ENCODE results near the gene S100A12.

DNA sequence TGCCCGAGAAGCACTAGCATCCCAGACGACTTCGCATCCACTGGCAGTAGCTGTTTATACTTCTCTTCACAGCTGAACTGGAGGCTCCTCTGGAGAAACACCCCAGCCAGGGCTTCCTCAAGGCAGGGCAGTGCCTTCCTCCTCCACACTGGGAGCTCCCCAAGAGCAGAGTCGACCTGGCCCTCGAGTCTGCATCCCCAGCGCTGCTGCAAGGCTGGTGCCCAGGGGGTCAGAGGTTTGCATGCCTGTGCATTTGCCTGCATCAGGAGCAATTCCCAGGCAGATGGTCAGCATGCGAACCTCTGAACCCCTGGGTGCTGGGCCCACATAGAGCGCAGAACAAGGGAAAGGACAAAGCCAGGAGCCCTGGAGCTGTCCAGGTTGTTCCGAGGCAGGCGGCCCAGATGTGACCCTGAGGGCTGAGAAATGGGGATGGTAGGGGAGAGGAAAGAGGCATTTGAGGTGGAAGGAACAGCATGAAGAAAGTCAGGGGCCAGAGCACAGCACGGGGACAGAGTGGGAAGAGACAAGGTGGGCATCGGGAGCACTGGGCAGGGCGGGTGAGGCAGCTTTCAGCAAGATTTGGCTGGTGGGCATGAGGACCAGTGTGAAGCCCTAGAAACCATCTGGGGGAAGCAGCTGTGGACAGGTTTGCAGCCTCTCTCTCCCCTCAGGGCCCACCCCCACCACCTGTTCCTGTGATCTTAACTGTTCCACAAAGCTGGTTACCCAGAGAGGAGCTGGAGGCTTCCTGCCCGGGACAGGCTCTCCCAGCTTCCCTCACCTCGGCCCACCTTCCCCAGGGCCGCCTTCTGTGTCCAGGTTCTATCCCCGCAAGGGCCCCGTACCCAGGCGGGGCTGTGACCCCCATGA, 21.9 kb upstream of the S100A12 start:
- TF ChIP-seq, protein P1, sequence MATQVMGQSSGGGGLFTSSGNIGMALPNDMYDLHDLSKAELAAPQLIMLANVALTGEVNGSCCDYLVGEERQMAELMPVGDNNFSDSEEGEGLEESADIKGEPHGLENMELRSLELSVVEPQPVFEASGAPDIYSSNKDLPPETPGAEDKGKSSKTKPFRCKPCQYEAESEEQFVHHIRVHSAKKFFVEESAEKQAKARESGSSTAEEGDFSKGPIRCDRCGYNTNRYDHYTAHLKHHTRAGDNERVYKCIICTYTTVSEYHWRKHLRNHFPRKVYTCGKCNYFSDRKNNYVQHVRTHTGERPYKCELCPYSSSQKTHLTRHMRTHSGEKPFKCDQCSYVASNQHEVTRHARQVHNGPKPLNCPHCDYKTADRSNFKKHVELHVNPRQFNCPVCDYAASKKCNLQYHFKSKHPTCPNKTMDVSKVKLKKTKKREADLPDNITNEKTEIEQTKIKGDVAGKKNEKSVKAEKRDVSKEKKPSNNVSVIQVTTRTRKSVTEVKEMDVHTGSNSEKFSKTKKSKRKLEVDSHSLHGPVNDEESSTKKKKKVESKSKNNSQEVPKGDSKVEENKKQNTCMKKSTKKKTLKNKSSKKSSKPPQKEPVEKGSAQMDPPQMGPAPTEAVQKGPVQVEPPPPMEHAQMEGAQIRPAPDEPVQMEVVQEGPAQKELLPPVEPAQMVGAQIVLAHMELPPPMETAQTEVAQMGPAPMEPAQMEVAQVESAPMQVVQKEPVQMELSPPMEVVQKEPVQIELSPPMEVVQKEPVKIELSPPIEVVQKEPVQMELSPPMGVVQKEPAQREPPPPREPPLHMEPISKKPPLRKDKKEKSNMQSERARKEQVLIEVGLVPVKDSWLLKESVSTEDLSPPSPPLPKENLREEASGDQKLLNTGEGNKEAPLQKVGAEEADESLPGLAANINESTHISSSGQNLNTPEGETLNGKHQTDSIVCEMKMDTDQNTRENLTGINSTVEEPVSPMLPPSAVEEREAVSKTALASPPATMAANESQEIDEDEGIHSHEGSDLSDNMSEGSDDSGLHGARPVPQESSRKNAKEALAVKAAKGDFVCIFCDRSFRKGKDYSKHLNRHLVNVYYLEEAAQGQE (IDR thresholded peaks at IDR 0.05; ENCODE audit: insufficient replicate concordance, low read depth) = no peak
- TF ChIP-seq, protein P2, sequence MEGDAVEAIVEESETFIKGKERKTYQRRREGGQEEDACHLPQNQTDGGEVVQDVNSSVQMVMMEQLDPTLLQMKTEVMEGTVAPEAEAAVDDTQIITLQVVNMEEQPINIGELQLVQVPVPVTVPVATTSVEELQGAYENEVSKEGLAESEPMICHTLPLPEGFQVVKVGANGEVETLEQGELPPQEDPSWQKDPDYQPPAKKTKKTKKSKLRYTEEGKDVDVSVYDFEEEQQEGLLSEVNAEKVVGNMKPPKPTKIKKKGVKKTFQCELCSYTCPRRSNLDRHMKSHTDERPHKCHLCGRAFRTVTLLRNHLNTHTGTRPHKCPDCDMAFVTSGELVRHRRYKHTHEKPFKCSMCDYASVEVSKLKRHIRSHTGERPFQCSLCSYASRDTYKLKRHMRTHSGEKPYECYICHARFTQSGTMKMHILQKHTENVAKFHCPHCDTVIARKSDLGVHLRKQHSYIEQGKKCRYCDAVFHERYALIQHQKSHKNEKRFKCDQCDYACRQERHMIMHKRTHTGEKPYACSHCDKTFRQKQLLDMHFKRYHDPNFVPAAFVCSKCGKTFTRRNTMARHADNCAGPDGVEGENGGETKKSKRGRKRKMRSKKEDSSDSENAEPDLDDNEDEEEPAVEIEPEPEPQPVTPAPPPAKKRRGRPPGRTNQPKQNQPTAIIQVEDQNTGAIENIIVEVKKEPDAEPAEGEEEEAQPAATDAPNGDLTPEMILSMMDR (IDR thresholded peaks at IDR 0.05; ENCODE audit: insufficient read depth, low read length) = no peak
- no peak for TF ChIP-seq POLR2AphosphoS5 (IDR thresholded peaks at IDR 0.05; ENCODE audit: low read depth)

All from HL-60 (cell line).